ENCODE data around the gene LIMK2. TPM values are rescaled to one million over a fixed set of nuclear protein-coding genes. Genes with fewer than 3 reads are reported as not detected.
A peak's percentile ranks its signal among the peaks of the same experiment; 100 is the strongest.

The LIMK2 gene
- total RNA-seq, 1 experiment from 2014 or later: 42.8 TPM

DNA sequence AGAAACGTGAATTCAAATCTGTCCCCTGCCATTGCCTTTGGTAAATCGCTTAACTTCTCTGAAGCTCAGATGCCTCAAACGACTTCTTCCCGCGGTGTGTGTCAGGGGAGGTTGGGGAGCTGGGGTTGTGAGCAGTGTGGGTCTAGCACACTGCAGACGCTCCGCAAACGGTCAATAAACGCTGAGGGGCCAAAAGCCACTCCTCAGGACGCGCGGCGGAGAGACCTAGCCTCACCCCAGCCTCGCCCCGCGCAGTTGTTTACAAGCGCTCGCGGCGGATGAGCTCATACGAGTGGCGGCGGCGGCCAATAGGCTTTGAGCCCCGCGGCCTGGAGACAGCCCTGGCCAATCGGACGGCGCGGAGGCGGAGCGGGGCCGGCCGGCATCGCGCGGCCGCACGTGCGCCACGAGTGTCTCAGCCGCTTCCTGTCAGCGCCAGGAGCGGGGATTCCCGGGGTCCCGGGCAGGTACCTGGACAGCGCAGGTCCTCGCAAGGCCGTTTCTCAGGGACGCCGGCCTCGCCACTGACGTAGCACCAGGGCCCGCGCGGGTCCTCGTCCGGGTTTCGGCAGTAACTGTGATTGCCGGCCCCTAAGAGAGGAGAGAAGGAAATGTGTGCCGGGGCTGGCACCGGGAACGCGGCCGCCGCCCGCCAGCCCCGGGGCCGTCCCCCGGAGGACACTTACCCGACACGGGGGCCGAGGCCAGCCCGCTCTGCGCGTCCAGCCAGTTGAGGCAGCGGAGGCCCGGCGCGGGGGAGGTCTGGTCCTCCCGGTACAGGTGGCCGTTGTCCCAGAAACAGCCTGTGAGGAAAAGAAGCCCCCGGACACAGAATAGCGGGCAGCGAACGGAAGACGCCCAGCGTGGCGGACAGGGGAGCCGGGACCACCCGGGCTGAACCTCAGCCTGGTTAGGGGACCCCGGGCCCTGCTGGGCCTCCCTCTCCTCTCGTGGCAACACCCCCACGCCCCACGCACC lies 78.7 kb downstream of the LIMK2 start:
- ChIA-PET CTCF (interaction anchor here (0.8 to 3.5 kb wide), 15 partner anchors 11 to 194 kb away, joined by 3 to 64 read pairs (median 5); partner anchors contain the start of genes LIMK2, PLA2G3 and SELENOM), POLR2A (interaction anchor here (0.7 to 1.9 kb wide), 6 partner anchors 18 to 403 kb away, joined by 3 to 6 read pairs (median 4); partner anchors contain the start of gene LIMK2)
- Mint-ChIP-seq H3K27ac (peak overlapping the region; percentile 71), H3K27me3 (ENCODE audit: low read depth) (peaks cover 25% of the 10 kb centered on the region), H3K36me3 (no peaks in the 10 kb centered on the region), H3K9me3 (no peaks in the 10 kb centered on the region), H3K4me1 (peaks cover 26% of the 10 kb centered on the region), H3K4me3 (peak overlapping the region; percentile 74)
- peak; percentile 88 for ATAC-seq
- DNase-seq (ENCODE audit: low spot score): peak; percentile 92
- TF ChIP-seq, protein P1, sequence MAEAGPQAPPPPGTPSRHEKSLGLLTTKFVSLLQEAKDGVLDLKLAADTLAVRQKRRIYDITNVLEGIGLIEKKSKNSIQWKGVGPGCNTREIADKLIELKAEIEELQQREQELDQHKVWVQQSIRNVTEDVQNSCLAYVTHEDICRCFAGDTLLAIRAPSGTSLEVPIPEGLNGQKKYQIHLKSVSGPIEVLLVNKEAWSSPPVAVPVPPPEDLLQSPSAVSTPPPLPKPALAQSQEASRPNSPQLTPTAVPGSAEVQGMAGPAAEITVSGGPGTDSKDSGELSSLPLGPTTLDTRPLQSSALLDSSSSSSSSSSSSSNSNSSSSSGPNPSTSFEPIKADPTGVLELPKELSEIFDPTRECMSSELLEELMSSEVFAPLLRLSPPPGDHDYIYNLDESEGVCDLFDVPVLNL (CRISPR knock-in tag; IDR thresholded peaks at IDR 0.05; ENCODE audit: borderline replicate concordance, low read depth): 0 out of 2 replicates have a peak, but pooled peaks have one; percentile 25
- TF ChIP-seq, protein P2, sequence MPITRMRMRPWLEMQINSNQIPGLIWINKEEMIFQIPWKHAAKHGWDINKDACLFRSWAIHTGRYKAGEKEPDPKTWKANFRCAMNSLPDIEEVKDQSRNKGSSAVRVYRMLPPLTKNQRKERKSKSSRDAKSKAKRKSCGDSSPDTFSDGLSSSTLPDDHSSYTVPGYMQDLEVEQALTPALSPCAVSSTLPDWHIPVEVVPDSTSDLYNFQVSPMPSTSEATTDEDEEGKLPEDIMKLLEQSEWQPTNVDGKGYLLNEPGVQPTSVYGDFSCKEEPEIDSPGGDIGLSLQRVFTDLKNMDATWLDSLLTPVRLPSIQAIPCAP (CRISPR knock-in tag; IDR thresholded peaks at IDR 0.05): peak; percentile 89; the same call in 1 of the 2 replicates
- TF ChIP-seq ZNF281 (CRISPR knock-in tag; IDR thresholded peaks at IDR 0.05) (peak; percentile 70; the same call in 1 of the 2 replicates), SMAD3 (CRISPR knock-in tag; IDR thresholded peaks at IDR 0.05; ENCODE audit: borderline replicate concordance) (peak; percentile 83; the same call in 1 of the 2 replicates), MYBL2 (CRISPR knock-in tag; IDR thresholded peaks at IDR 0.05) (peak; percentile 95), GTF2I (CRISPR knock-in tag; conservative IDR thresholded peaks at IDR 0.05) (no peak), FOXK1 (CRISPR knock-in tag; IDR thresholded peaks at IDR 0.05) (peak; percentile 99), SMAD4 (CRISPR knock-in tag; IDR thresholded peaks at IDR 0.05) (peak; percentile 87), ZNF219 (CRISPR knock-in tag; IDR thresholded peaks at IDR 0.05; ENCODE audit: borderline replicate concordance) (peak; percentile 31; the same call in 1 of the 2 replicates), SP1 (CRISPR knock-in tag; conservative IDR thresholded peaks at IDR 0.05) (peak; percentile 80), CREM (CRISPR knock-in tag; IDR thresholded peaks at IDR 0.05) (0 out of 2 replicates have a peak, but pooled peaks have one; percentile 57), CBFB (CRISPR knock-in tag; IDR thresholded peaks at IDR 0.05; ENCODE audit: low read depth) (no peak), JUN (CRISPR knock-in tag; IDR thresholded peaks at IDR 0.05) (peak; percentile 94), RELA (CRISPR knock-in tag; IDR thresholded peaks at IDR 0.05; ENCODE audit: borderline replicate concordance) (peak; percentile 91), NR1H2 (CRISPR knock-in tag; IDR thresholded peaks at IDR 0.05) (no peak), TP53 (CRISPR knock-in tag; IDR thresholded peaks at IDR 0.05) (peak; percentile 92), ZNF396 (CRISPR knock-in tag; IDR thresholded peaks at IDR 0.05; ENCODE audit: borderline replicate concordance) (no peak), CREB1 (CRISPR knock-in tag; IDR thresholded peaks at IDR 0.05) (peak; percentile 92), HMGXB4 (CRISPR knock-in tag; IDR thresholded peaks at IDR 0.05) (peak; percentile 71; the same call in 1 of the 2 replicates), NFYB (CRISPR knock-in tag; conservative IDR thresholded peaks at IDR 0.05; ENCODE audit: low read depth) (peak; percentile 88), IRF2 (CRISPR knock-in tag; IDR thresholded peaks at IDR 0.05; ENCODE audit: borderline replicate concordance, low read depth) (no peak), ZNF263 (CRISPR knock-in tag; IDR thresholded peaks at IDR 0.05; ENCODE audit: low read depth) (0 out of 2 replicates have a peak, but pooled peaks have one; percentile 50)
- TF ChIP-seq, protein P3, sequence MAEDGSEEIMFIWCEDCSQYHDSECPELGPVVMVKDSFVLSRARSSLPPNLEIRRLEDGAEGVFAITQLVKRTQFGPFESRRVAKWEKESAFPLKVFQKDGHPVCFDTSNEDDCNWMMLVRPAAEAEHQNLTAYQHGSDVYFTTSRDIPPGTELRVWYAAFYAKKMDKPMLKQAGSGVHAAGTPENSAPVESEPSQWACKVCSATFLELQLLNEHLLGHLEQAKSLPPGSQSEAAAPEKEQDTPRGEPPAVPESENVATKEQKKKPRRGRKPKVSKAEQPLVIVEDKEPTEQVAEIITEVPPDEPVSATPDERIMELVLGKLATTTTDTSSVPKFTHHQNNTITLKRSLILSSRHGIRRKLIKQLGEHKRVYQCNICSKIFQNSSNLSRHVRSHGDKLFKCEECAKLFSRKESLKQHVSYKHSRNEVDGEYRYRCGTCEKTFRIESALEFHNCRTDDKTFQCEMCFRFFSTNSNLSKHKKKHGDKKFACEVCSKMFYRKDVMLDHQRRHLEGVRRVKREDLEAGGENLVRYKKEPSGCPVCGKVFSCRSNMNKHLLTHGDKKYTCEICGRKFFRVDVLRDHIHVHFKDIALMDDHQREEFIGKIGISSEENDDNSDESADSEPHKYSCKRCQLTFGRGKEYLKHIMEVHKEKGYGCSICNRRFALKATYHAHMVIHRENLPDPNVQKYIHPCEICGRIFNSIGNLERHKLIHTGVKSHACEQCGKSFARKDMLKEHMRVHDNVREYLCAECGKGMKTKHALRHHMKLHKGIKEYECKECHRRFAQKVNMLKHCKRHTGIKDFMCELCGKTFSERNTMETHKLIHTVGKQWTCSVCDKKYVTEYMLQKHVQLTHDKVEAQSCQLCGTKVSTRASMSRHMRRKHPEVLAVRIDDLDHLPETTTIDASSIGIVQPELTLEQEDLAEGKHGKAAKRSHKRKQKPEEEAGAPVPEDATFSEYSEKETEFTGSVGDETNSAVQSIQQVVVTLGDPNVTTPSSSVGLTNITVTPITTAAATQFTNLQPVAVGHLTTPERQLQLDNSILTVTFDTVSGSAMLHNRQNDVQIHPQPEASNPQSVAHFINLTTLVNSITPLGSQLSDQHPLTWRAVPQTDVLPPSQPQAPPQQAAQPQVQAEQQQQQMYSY (CRISPR knock-in tag; IDR thresholded peaks at IDR 0.05): peak; percentile 36; the same call in 1 of the 2 replicates
- TF ChIP-seq, protein P4, sequence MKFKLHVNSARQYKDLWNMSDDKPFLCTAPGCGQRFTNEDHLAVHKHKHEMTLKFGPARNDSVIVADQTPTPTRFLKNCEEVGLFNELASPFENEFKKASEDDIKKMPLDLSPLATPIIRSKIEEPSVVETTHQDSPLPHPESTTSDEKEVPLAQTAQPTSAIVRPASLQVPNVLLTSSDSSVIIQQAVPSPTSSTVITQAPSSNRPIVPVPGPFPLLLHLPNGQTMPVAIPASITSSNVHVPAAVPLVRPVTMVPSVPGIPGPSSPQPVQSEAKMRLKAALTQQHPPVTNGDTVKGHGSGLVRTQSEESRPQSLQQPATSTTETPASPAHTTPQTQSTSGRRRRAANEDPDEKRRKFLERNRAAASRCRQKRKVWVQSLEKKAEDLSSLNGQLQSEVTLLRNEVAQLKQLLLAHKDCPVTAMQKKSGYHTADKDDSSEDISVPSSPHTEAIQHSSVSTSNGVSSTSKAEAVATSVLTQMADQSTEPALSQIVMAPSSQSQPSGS (CRISPR knock-in tag; IDR thresholded peaks at IDR 0.05; ENCODE audit: borderline replicate concordance, low read depth): 0 out of 2 replicates have a peak, but pooled peaks have one; percentile 39
